ENCODE measurements around the gene FCRLB. TPM values are rescaled to one million over a fixed set of nuclear protein-coding genes. Genes with fewer than 3 reads are reported as not detected.
"Not testable (repeated sequence)": the region's sequence is repeated elsewhere in the genome, so short reads cannot be mapped to it uniquely, and the experiment has no call there.

The FCRLB gene, protein sequence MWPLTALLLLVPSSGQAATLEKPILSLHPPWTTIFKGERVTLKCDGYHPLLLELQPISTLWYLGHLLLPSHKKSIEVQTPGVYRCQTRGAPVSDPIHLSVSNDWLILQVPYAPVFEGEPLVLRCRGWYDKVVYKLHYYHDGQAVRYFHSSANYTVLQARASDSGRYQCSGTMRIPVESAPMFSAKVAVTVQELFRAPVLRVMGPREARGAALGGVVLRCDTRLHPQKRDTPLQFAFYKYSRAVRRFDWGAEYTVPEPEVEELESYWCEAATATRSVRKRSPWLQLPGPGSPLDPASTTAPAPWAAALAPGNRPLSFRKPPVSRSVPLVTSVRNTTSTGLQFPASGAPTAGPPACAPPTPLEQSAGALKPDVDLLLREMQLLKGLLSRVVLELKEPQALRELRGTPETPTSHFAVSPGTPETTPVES
- total RNA-seq = 0.35 TPM
- long read RNA-seq, partial matches to known transcripts = 0 of 1 reads
- long read RNA-seq, other reads (novel, unspliced or antisense) = 1 of 1 reads

DNA sequence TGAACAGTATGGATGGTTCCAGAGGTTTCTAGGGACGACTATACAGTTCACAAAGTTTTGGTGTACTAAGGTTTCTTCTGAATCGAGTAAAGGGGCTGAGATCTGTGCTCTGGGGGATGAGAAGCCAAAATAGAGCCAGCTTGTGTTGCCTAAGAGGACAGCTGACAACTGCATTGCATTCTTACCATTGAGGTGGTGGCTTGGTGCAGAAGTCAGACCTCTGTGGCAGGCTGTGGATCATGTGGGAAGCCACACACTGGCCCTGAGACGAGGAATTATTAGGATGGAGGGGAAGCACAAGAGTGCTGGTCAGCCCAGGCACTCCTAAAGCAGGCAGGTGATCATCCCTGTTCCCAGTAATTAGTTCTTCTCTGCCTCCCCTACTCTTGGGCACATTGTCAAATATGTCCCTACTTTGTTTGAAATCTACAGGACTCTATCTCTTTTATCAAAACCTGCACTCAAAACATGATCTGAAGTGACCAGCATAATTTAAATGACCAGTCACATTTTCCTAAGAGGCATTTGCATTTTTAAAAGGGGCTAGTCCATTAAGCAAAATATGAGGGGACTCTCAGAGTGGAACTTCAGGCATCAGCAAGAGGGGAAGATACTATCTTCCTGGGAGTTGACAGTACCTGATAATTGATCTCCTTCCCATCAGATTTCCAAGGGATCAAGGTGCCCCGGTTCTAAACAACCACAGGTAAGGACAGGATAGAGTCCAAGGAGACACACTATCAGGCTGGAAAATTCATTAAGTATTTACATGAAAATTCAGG lies at the start of gene FCRLB:
Gene FCRLB, plus strand, starts transcription at position 589 of the 782 bp plus-strand sequence. CDS start 1,129 bp downstream, outside the sequence.
- ATAC-seq (no peak), DNase-seq (ENCODE audit: missing footprints) (no peak)
- intact Hi-C loops (cut with DNase I) = no loop called here

DNA sequence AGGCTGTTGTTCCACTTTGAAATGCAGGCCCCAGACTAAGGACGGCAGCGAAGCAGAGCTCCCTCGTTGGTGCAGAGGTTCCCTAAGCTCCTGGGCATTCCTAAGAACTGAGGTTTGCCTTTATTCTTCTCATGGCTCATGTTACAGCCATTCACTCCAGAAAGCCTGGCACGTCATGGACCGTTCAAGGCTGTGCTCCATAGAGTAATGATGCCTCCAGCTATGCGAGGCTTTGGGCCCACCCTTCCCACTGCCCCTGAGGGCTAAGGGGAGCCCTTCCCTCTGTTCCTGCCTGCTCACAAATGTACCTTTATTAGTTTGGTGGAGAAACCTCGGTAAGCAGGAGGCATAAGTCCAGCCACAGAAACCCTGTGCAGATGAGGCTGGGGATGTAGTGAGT lies 47.9 kb upstream of the FCRLB start:
- intact Hi-C loops (cut with DNase I); DNase-seq (ENCODE audit: missing footprints); ATAC-seq: not testable (repeated sequence)

DNA sequence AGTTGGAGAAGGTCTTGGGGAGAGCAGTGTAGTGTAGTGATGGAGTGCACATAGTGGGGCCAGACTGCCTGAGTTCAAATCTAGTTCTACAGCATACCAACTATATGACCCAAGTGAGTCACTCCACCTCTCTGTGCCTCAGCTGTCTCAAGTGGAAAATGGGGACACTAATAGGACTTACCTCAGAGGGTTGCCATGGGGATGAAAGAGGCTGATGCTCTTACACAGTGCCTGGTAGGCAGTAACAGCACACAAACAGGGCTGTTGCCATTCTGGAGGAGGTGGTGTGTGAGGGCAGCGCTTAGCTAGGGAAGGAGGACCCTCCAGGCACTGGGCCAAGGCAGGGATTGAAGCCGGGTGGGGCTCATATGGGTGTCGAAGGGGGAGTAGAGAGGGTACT lies 46.9 kb upstream of the FCRLB start:
- ATAC-seq; intact Hi-C loops (cut with DNase I); DNase-seq (ENCODE audit: missing footprints): not testable (repeated sequence)

DNA sequence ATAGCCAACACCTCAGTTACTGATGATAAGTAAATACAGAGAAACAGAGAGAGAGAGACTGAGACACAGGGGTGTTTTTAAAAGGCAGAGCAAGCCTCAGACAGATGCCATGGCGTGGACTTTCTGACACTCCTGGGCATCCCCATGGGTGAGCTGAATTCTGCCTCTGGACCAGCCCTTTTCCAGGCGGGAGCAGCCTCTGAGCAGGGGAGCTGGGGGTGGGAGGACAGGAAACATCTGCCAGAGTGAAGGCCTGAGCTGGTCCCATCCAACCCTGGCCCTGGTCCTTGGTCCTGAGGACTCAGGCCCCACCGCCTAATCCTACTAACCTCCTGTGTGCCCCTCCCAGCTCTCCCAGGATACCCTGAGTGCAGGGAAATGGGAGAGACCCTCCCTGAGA lies 46.4 kb upstream of the FCRLB start:
- intact Hi-C loops (cut with DNase I); ATAC-seq; DNase-seq (ENCODE audit: missing footprints): not testable (repeated sequence)

DNA sequence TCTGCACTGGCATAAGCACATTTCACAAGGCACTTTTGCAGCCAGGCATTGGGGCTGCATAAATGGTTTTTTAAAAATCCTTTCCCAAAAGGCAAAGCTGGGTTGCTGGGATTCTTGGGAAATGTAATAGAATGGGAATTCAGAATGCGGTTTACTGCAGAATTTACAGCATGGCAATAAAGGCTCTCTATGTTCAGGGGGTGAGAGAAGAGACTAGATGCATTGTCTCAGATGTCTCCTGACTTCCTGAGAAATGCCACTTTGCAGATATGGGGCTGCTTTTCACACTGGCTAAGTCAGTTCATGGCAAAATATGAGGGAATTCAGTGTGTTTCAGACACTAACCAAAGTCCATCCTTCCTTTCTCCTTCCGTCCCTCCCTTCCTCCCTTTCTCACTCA lies 44.9 kb upstream of the FCRLB start:
- DNase-seq (ENCODE audit: missing footprints) (no peak), ATAC-seq (no peak)
- intact Hi-C loops (cut with DNase I) = no loop called here

DNA sequence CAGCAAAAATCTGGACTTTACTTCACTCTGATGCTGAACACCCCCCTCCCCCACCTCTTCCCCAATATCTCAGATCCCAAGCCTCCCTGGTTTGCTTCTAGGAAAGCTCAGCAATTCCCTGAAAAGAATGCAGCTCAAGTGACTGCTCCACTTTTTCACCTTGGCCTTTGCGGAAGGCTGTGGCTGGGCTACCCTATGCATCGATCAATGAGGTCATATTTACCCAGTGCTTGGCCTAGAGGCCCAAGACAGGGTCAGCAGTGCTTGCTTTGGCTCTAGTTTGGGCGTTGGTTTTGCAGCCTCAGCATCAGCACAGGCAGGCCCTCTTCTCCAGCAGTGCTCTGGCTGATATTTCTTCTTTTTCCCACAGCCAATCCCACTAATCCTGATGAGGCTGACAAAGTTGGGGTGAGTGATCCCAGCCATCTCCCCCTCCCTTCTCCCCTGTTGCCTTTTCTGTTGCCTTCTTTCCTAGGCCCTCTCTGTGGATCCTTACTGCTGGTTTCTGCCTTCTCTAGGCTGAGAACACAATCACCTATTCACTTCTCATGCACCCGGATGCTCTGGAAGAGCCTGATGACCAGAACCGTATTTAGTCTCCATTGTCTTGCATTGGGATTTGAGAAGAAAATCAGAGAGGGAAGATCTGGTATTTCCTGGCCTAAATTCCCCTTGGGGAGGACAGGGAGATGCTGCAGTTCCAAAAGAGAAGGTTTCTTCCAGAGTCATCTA lies 44.2 kb upstream of the FCRLB start:
- no peak for DNase-seq (ENCODE audit: missing footprints)
- intact Hi-C loops (cut with DNase I) = no loop called here
- no peak for ATAC-seq

DNA sequence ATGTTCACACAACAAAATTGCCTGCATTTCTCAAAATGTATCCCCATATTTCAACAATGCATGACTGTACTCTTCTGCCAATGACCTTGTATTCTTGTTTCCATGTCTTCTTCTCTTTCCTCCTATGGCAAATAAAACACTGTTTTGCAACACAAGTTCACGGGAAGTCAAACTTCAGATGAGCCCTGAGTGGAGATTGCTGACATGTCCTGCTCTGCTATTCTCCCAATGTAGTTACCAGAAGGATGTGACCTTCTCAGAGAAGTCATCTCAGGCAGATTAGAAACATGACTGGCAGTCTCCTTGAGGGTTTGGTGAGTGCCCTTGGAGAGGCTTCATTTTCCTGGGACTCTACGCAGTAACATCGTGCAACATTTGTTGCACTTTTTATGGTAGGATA lies 42.8 kb upstream of the FCRLB start:
- ATAC-seq (no peak), DNase-seq (ENCODE audit: missing footprints) (no peak)
- intact Hi-C loops (cut with DNase I) = no loop called here

DNA sequence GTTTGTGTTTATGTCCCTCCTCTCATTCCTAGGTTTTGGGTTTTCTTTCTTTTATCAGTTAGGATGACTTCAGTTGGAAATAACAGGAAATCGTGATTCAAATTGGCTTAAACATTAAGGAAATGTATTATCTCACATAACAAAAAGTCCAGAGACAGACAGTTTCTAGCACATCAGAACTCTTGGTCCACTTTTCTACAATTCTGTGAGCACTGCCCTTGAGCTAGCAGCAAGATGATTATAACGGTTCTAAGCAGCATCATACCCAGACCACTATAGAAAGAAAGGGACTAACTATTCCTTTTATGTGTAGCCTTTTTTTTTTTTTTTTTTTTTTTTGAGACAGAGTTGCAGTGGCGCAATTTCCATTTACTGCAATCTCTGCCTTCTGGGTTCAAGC lies 39.5 kb upstream of the FCRLB start:
- intact Hi-C loops (cut with DNase I) = no loop called here
- DNase-seq (ENCODE audit: missing footprints) (no peak), ATAC-seq (no peak)

DNA sequence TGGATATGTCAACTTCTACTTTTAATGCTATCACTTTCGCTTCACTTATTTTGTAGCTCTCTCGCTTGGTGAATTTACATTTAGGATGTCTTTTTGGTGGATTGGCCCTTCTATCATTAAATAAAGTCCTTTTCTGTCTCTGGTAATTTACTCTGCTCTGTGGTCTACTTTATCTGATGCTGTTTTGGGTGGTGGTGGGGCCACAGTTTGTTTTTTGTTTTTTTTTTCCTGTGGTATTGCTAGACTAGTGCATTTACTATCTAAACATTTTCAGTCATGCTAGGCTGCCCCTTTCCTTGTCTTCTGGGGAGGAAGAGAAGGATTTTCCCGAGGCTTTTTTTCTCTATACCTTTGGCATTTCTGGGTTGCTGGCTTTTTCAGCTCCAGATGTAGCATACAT lies 32.4 kb upstream of the FCRLB start:
- ATAC-seq = no peak
- DNase-seq (ENCODE audit: missing footprints) = no peak
- intact Hi-C loops (cut with DNase I) = no loop called here

DNA sequence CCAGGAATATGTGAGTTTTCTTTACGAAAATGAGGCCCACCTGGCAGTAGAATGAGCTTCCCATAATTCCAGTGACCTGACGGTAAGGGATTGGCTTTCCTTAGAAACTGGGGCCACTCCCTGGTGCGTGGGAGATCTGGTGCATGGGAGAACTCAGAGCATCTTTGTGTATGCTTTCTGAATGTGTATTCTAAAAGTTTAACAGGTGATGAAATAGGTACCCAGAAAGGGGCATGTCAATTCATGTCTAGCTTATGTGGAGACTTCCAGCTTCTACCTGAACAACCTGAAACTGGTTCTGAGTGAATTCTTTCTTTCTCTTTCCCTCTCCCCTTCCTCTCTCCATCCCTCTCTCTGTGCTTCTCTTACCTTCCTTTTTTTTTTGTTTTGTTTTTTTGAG lies 29.5 kb upstream of the FCRLB start:
- DNase-seq (ENCODE audit: missing footprints) (no peak), ATAC-seq (no peak)
- intact Hi-C loops (cut with DNase I) = no loop called here

DNA sequence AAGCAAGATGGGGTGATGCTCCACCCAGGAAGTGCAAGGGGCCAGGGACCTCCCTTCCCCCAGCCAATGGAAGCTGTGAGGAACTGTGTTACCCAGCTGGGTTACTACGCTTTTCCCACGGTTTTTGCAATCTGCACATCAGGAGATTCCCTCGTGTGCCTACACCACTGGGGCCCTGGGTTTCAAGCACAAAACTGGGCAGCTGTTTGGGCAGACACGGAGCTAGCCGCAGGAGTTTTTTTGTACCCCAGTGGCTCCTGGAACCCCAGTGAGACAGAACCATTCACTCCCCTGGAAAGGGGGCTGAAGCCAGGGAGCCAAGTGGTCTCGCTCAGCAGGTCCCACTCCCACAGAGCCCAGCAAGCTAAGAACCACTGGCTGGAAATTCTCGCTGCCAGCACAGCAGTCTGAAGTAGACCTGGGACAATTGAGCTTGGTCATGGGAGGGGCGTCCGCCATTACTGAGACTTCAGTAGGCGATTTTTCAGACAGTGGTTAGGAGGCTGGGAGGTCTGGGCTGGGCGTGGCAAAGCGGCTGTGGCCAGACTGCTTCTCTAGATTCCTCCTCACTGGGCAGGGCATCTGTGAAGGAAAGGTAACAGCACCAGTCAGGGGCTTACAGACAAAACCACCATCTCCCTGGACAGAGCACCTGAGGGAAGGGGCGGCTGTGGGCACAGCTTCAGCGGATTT lies 28.2 kb upstream of the FCRLB start:
- DNase-seq (ENCODE audit: missing footprints); intact Hi-C loops (cut with DNase I); ATAC-seq: not testable (repeated sequence)

DNA sequence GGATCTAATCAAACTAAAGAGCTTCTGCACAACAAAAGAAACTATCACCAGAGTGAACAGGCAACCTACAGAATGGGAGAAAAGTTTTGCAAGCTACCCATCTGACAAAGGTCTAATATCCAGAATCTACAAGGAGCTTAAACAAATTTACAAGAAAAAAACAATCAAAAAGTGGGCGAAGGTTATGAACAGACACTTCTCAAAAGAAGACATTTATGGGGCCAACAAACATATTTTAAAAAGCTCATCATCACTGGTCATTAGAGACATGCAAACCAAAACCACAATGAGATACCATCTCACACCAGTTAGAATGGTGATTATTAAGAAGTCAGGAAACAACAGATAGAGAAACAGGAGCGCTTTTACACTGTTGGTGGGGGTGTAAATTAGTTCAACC lies 23.0 kb upstream of the FCRLB start:
- DNase-seq (ENCODE audit: missing footprints); intact Hi-C loops (cut with DNase I); ATAC-seq: not testable (repeated sequence)

DNA sequence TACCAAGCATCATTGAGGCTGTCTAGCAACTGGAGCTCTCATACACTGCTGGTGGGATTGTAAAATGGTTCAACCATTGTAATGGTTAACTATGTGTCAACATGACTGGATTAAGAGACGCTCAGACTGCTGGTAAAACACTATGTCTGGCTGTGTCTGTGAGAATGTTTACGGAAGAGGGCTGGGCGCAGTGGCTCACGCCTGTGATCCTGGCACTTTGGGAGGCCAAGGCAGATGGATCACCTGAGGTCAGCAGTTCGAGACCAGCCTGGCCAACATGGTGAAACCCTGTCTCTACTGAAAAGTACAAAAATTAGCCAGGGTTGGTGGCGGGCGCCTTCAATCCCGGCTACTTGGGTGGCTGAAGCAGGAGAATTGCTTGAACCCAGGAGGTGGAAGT lies 19.1 kb upstream of the FCRLB start:
- DNase-seq (ENCODE audit: missing footprints) = no peak
- intact Hi-C loops (cut with DNase I) = no loop called here
- ATAC-seq = no peak

DNA sequence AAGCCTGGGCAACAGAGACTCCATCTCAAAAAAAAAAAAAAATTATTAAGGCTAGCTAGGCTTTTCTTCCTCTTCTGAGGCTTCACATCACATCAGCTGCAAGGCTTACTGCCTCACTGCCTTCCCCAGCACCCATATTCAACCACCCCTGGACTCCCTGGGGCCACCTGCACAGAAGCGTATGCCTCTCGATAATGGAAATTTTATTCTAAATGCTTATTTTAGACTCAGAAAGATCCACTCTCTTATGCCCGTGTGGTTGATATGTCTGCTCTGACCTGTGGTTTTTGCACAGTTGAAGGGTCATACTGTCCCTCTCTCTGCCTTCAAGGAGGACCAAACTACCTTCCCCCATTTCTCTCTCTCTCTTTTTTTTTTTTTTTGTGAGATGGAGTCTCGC lies 15.8 kb upstream of the FCRLB start:
- DNase-seq (ENCODE audit: missing footprints) (no peak), ATAC-seq (no peak)
- intact Hi-C loops (cut with DNase I) = no loop called here

DNA sequence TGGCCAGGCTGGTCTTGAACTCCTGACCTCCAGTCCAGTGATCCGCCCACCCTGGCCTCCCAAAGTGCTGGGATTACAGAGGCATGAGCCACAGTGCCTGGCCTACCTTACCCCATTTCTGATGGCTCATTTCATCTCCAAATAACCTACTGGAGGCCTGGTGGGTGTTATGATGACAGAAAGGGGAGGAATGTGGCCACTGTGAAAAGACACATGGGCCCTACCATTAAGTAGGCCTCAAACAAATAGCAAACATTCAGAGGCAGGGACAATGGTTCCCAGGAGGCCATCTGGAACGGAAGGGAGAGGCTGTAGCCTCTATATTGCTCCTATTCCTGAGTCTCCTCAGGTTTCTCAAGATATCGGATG lies 15.2 kb upstream of the FCRLB start:
- intact Hi-C loops (cut with DNase I) = no loop called here
- ATAC-seq (no peak), DNase-seq (ENCODE audit: missing footprints) (no peak)

DNA sequence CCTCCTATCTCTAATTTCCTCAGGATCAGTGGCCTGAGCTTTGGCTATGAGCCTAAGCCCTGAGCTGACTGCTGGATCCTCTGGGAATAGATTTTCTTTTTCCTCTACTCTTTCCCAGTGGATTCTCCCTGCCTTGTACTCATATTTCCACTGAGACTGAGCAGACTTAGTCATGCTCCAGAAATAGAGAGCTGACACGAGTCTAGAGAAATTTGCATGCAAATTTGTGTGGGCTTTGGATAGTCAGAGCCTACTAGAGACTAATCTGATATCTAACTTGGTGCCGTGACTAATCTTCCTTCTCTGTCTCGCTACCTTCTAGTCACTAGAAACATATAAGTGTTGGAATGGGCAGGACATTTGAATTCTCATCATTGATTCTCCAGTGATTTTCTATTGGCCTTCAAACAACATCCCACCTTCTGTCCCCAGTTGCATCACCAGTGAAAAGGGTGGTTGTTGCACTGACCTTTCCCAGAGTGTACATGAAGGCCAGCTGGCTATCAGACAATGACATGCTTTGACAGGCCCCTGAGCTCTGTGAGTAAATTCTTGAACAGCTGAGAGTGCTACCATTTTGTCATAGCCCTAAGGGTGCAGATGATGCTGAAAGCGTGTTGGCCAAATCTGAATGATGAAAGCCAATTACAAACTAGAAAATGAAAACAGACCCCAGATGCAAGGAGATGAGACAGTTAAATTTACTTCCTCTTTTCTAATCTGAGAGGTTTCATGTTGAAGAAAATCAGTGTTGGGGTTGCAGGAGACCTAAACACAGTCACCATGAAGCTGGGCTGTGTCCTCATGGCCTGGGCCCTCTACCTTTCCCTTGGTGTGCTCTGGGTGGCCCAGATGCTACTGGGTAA lies 14.6 kb upstream of the FCRLB start, which contains the start of gene FCRLA:
Gene FCRLA, plus strand, starts transcription at position 748 of the 866 bp plus-strand sequence. Its CDS starts 36 bp downstream, at position 784.
- intact Hi-C loops (cut with DNase I) = no loop called here
- ATAC-seq = peak; percentile 75
- DNase-seq (ENCODE audit: missing footprints) = no peak

DNA sequence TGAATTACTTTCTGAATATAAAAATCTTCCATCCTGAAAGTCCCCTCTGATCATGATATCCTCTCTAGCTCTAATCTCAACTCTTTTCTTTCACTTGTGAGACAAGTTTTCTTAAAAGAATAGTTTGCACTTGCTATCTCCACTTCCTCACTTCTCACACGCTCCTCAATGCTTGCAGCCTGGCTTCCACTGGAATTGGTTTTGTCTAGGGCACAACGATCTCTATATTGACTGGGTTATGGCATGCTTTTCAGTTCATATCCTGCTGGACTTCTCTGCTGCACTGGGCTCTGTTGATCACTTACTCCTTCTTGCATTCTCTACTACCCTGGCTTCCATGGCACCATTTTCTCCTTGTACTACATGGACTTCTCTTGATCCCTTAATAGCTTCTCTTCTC lies 13.8 kb upstream of the FCRLB start:
- DNase-seq (ENCODE audit: missing footprints) (no peak), ATAC-seq (no peak)
- intact Hi-C loops (cut with DNase I) = no loop called here

DNA sequence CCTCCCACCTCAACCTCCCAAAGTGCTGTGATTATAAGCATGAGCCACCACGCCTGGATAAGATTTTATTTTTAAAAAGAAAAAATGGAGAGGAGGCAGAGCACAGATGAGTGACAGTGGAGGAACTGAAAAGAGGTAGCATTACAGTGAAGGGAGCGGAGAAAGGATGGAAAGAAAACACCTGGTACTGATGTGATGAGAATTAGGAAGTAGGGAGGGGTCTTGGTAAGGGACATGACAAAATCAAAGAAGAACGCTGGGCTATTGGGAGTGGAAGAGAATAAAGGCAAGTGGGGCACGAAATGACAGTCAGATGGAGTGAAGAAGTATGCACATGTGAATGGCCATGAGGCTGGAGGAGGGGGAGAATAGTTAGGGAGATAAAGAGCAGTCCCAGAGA lies 12.0 kb upstream of the FCRLB start:
- no peak for DNase-seq (ENCODE audit: missing footprints)
- no peak for ATAC-seq
- intact Hi-C loops (cut with DNase I) = no loop called here

All from Right ventricle myocardium inferior (tissue), 1 donor.